ENCODE measurements around the gene FILIP1.

FILIP1 gene

GRCh38 chr6:75348882-75349261 lies 144.7 kb downstream of the FILIP1 start:
- TF ChIP-seq TCF12 (IDR thresholded peaks at IDR 0.05; ENCODE audit: low read depth) (no peak), NFIC (IDR thresholded peaks at IDR 0.05) (no peak), TEAD4 (IDR thresholded peaks at IDR 0.05) (no peak), USF1 (IDR thresholded peaks at IDR 0.05) (no peak), CEBPB (IDR thresholded peaks at IDR 0.05) (no peak), ZBTB7A (IDR thresholded peaks at IDR 0.05; ENCODE audit: low read depth) (no peak), EGR1 (IDR thresholded peaks at IDR 0.05) (no peak), YY1 (IDR thresholded peaks at IDR 0.05; ENCODE audit: low read depth) (no peak), EP300 (IDR thresholded peaks at IDR 0.05; ENCODE audit: borderline replicate concordance) (no peak), REST (IDR thresholded peaks at IDR 0.05; ENCODE audit: low read depth) (no peak), RAD21 (IDR thresholded peaks at IDR 0.05; ENCODE audit: low read depth) (no peak), MAX (IDR thresholded peaks at IDR 0.05) (no peak), CREB1 (IDR thresholded peaks at IDR 0.05; ENCODE audit: low read depth) (no peak)

- TF ChIP-seq CEBPB (IDR thresholded peaks at IDR 0.05), result no peak
- no peak for TF ChIP-seq FOXM1 (IDR thresholded peaks at IDR 0.05; ENCODE audit: borderline replicate concordance, low read depth)
- TF ChIP-seq USF1 (IDR thresholded peaks at IDR 0.05), result no peak
- TF ChIP-seq ZBTB7A (IDR thresholded peaks at IDR 0.05; ENCODE audit: low read depth), result no peak
- no peak for TF ChIP-seq NFIC (IDR thresholded peaks at IDR 0.05)
- TF ChIP-seq YY1 (IDR thresholded peaks at IDR 0.05; ENCODE audit: low read depth), result no peak
- TF ChIP-seq TCF12 (IDR thresholded peaks at IDR 0.05; ENCODE audit: low read depth), result no peak
- no peak for TF ChIP-seq RAD21 (IDR thresholded peaks at IDR 0.05; ENCODE audit: low read depth)
- TF ChIP-seq CREB1 (IDR thresholded peaks at IDR 0.05; ENCODE audit: low read depth), result no peak
- TF ChIP-seq TEAD4 (IDR thresholded peaks at IDR 0.05), result no peak
- no peak for TF ChIP-seq EP300 (IDR thresholded peaks at IDR 0.05; ENCODE audit: borderline replicate concordance)
- TF ChIP-seq REST (IDR thresholded peaks at IDR 0.05; ENCODE audit: low read depth), result no peak
- no peak for TF ChIP-seq MAX (IDR thresholded peaks at IDR 0.05)
- TF ChIP-seq TAF1 (IDR thresholded peaks at IDR 0.05; ENCODE audit: low read depth), result no peak
- no peak for TF ChIP-seq EGR1 (IDR thresholded peaks at IDR 0.05)
Measured at GRCh38 chr6:75347898-75348610, 145.5 kb downstream of the FILIP1 start.

- TF ChIP-seq EGR1 (IDR thresholded peaks at IDR 0.05) (no peak), NFIC (IDR thresholded peaks at IDR 0.05) (no peak), CREB1 (IDR thresholded peaks at IDR 0.05; ENCODE audit: low read depth) (no peak), RAD21 (IDR thresholded peaks at IDR 0.05; ENCODE audit: low read depth) (no peak), FOXM1 (IDR thresholded peaks at IDR 0.05; ENCODE audit: borderline replicate concordance, low read depth) (no peak), ZBTB7A (IDR thresholded peaks at IDR 0.05; ENCODE audit: low read depth) (no peak), YY1 (IDR thresholded peaks at IDR 0.05; ENCODE audit: low read depth) (no peak), TCF12 (IDR thresholded peaks at IDR 0.05; ENCODE audit: low read depth) (no peak), REST (IDR thresholded peaks at IDR 0.05; ENCODE audit: low read depth) (no peak), CEBPB (IDR thresholded peaks at IDR 0.05) (no peak), TEAD4 (IDR thresholded peaks at IDR 0.05) (no peak), MAX (IDR thresholded peaks at IDR 0.05) (no peak), EP300 (IDR thresholded peaks at IDR 0.05; ENCODE audit: borderline replicate concordance) (no peak), USF1 (IDR thresholded peaks at IDR 0.05) (no peak), TAF1 (IDR thresholded peaks at IDR 0.05; ENCODE audit: low read depth) (no peak)
Measured at GRCh38 chr6:75345413-75345812, 148.2 kb downstream of the FILIP1 start.
